Activated naive CD4-positive, alpha-beta T cell treated with anti-CD3 and anti-CD28 coated beads, Interleukin-2, amount 50 U/mL, for 24 hours (primary cell): ENCODE data around the gene UBE2U.
"Not testable (repeated sequence)": the region's sequence is repeated elsewhere in the genome, so short reads cannot be mapped to it uniquely, and the experiment has no call there.

Experiments
- H3K27ac Mint-ChIP-seq: one replicate; pipeline ENCODE4 v1.8.0; 2021; ENCODE audit warnings: mild to moderate bottlenecking, mixed read lengths
- H3K27me3 Mint-ChIP-seq: one replicate; pipeline ENCODE4 v1.8.0; 2021; ENCODE audit warnings: mixed read lengths
- H3K36me3 Mint-ChIP-seq: one replicate; pipeline ENCODE4 v1.8.0; 2021; ENCODE audit warnings: mixed read lengths
- H3K4me1 Mint-ChIP-seq: one replicate; pipeline ENCODE4 v1.8.0; 2021; ENCODE audit warnings: mixed read lengths
- H3K4me3 Mint-ChIP-seq: one replicate; pipeline ENCODE4 v1.8.0; 2021; ENCODE audit warnings: mild to moderate bottlenecking, mixed read lengths
- H3K9me3 Mint-ChIP-seq: one replicate; pipeline ENCODE4 v1.8.0; 2021; ENCODE audit warnings: mixed read lengths

Gene UBE2U

DNA sequence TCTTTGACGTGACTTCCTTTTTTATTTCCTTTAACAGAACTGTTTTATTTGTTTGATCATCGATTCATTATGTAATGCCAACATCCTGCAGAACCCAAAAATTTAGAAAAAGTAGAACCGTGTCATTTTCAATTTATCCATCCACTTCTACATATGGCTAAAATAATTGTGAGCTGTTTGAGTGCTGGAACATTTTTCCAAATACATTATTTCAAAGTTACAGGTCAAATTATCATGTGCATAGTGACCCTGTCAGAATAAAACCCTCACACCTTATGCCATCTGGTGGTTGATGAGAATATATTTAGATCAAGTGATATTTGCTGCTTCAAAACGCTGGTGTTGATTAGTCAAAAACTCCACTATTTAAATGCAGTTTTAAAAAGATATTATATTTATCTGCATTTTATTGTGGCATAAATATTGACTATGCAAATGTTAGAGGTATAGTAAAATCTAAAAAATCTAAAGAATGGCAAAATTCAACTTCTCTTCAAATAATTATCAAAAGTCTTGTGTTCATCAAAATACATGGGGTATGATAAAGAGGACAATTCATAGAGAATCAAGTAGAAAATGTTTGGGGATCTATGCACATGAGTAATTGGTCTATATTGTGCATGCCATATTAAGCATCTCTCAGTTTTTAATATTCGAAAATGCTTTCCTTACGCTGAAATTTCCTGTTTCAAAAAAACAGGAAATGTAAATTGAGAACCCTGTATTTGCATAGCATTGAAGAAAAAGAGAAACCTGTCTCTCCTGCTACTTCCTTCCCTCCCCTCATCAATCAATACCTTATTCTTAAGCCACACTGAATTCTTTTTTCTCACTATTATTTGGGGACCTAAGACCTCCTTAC, 39.7 kb downstream of the UBE2U start:
- H3K4me1 Mint-ChIP-seq = peaks cover 32% of the 10 kb centered on the region
- H3K9me3 Mint-ChIP-seq = no peaks in the 10 kb centered on the region
- H3K27ac Mint-ChIP-seq = no peak overlapping the region
- no peaks in the 10 kb centered on the region for H3K36me3 Mint-ChIP-seq
- peak overlapping the region; percentile 47 for H3K4me3 Mint-ChIP-seq
- peaks cover 8% of the 10 kb centered on the region for H3K27me3 Mint-ChIP-seq

- Mint-ChIP-seq H3K27ac (no peak overlapping the region), H3K27me3 (peaks cover 11% of the 10 kb centered on the region), H3K4me3 (peak overlapping the region; percentile 47)
Observed at GRCh38 chr1:64243757-64244080, 40.3 kb downstream of the UBE2U start.

GRCh38 chr1:64245495-64245894, 42.1 kb downstream of the UBE2U start:
- peaks cover 32% of the 10 kb centered on the region for H3K4me1 Mint-ChIP-seq
- H3K4me3 Mint-ChIP-seq = peak overlapping the region; percentile 51
- no peaks in the 10 kb centered on the region for H3K36me3 Mint-ChIP-seq
- H3K9me3 Mint-ChIP-seq = no peaks in the 10 kb centered on the region
- H3K27me3 Mint-ChIP-seq = peaks cover 14% of the 10 kb centered on the region
- peak overlapping the region; percentile 42 for H3K27ac Mint-ChIP-seq

More at GRCh38 chr1:64243757-64244080, 40.3 kb downstream of the UBE2U start:
- H3K36me3 Mint-ChIP-seq = no peaks in the 10 kb centered on the region
- H3K9me3 Mint-ChIP-seq = no peaks in the 10 kb centered on the region
- H3K4me1 Mint-ChIP-seq = peaks cover 32% of the 10 kb centered on the region

DNA sequence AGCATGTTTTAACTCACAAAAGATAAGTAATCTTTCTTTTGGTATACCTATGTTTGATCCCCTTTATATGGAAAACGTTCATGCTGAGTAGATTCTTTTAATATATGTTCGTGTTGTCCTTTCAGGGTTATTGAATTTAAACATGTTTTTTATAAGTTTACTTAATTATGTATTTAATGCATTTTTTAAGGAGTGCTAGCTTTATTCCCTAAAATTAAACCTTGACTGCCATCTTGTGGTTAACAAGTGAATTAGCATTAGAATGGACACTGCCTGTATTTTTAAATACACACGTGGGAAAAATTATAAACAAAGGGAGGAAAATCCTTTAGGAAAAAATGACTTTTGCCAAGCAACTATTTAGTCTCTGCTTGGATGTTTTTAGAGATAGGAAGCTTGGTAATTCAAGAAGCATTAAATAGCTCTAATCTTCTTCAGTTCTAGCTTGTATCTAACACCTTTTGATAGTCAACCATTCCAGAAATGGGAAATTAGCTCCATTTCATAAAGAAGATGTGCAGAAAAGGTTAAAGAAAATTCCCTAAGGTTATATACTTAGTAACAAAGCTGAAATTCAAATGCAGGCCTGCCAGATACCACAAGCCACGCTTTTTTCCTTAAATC, 43.0 kb downstream of the UBE2U start:
- Mint-ChIP-seq H3K4me1 (peaks cover 32% of the 10 kb centered on the region), H3K36me3 (no peaks in the 10 kb centered on the region), H3K27ac (no peak overlapping the region)

DNA sequence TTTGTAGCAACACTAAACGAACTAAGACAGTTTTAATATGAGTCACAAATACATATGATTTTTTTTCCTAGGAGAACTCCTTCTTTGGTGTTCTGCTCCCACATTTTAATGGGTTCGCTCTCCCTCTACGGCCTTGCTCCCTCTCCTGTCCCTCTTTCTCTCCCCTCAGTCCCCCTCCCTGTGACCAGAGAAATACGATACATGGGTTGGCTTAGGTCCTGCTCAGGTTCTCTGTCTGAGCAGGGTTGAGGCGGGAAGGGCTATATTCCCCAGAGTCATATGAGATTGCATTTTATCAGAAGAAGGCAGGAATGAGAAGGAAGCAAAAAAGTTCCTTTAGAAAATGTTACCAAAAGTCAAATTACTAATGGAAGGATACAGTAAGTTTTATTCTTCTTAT, 44.6 kb downstream of the UBE2U start:
- H3K27ac Mint-ChIP-seq = no peak overlapping the region
- H3K9me3 Mint-ChIP-seq = no peaks in the 10 kb centered on the region
- peaks cover 2% of the 10 kb centered on the region for H3K36me3 Mint-ChIP-seq
- peaks cover 27% of the 10 kb centered on the region for H3K4me1 Mint-ChIP-seq
- H3K27me3 Mint-ChIP-seq = peaks cover 18% of the 10 kb centered on the region
- H3K4me3 Mint-ChIP-seq = no peak overlapping the region

More for the DNA sequence above, 43.0 kb downstream of the UBE2U start:
- Mint-ChIP-seq H3K9me3 (no peaks in the 10 kb centered on the region), H3K27me3 (peaks cover 14% of the 10 kb centered on the region), H3K4me3 (no peak overlapping the region)

DNA sequence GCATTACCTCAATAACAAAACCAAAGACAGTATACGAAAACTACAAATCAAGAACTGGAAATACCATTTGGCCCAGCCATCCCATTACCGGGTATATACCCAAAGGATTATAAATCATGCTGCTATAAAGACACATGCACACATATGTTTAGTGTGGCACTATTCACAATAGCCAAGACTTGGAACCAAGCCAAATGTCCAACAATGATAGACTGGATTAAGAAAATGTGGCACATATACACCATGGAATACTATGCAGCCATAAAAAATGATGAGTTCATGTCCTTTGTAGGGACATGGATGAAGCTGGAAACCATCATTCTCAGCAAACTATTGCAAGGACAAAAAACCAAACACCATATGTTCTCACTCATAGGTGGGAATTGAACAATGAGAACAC, 47.0 kb downstream of the UBE2U start:
- Mint-ChIP-seq H3K9me3 (peaks cover 11% of the 10 kb centered on the region), H3K27me3 (peaks cover 32% of the 10 kb centered on the region)
- not testable (repeated sequence) for H3K36me3 Mint-ChIP-seq, H3K4me1 Mint-ChIP-seq, H3K4me3 Mint-ChIP-seq, H3K27ac Mint-ChIP-seq

DNA sequence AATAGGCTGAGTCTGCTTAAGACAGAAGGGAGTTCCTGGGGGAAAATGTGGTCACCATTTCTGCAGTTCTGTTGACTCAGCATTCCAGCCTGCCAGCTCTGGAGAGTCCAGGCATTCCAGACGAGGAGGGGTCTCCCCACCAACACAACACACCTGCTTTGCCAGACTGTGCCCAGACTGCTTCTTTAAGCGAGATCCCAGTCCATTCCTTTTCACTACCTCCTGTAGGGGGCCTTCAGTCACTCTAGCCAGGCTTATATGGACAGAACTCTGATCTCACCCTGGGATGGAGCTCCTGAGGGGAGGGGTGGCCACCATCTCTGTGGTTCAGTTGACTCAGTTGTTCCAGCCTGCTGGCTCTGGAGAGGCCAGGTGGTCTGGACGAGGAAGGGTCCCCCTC, 48.5 kb downstream of the UBE2U start:
- H3K4me1 Mint-ChIP-seq = no peaks in the 10 kb centered on the region
- peaks cover 4% of the 10 kb centered on the region for H3K36me3 Mint-ChIP-seq
- peaks cover 32% of the 10 kb centered on the region for H3K27me3 Mint-ChIP-seq

GRCh38 chr1:64257233-64257632, 53.8 kb downstream of the UBE2U start:
- peaks cover 19% of the 10 kb centered on the region for H3K27me3 Mint-ChIP-seq
- not testable (repeated sequence) for H3K4me1 Mint-ChIP-seq, H3K36me3 Mint-ChIP-seq, H3K27ac Mint-ChIP-seq, H3K4me3 Mint-ChIP-seq
- H3K9me3 Mint-ChIP-seq = peaks cover 11% of the 10 kb centered on the region

More for the DNA sequence above, 48.5 kb downstream of the UBE2U start:
- Mint-ChIP-seq H3K4me3 (no peak overlapping the region), H3K9me3 (peaks cover 11% of the 10 kb centered on the region), H3K27ac (no peak overlapping the region)

- not testable (repeated sequence) for H3K36me3 Mint-ChIP-seq, H3K4me3 Mint-ChIP-seq, H3K4me1 Mint-ChIP-seq, H3K27ac Mint-ChIP-seq
- peaks cover 16% of the 10 kb centered on the region for H3K27me3 Mint-ChIP-seq
- peaks cover 11% of the 10 kb centered on the region for H3K9me3 Mint-ChIP-seq
Observed at GRCh38 chr1:64258444-64258843, 55.0 kb downstream of the UBE2U start.

DNA sequence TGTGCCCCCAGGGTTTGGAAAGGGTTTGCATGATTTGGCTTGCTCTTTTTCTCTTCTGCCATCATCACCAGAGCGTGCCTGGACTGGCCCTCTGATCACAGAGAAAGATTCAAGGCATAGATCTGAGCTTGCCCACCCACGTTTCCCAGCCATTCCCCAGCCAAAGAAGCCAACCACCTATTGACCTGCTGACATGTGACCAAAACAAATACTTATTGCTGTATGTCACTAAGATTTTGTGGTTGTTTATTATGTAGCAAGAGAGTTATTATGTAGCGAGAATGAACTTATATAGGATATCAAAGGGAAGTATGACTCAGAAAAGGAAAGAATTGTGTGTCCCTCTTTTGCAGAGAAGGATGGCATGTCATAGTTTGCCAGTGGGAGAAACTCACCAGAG, 59.9 kb downstream of the UBE2U start:
- H3K4me1 Mint-ChIP-seq = no peaks in the 10 kb centered on the region
- peaks cover 9% of the 10 kb centered on the region for H3K27me3 Mint-ChIP-seq
- no peak overlapping the region for H3K27ac Mint-ChIP-seq
- no peak overlapping the region for H3K4me3 Mint-ChIP-seq
- H3K9me3 Mint-ChIP-seq = no peaks in the 10 kb centered on the region
- H3K36me3 Mint-ChIP-seq = no peaks in the 10 kb centered on the region

DNA sequence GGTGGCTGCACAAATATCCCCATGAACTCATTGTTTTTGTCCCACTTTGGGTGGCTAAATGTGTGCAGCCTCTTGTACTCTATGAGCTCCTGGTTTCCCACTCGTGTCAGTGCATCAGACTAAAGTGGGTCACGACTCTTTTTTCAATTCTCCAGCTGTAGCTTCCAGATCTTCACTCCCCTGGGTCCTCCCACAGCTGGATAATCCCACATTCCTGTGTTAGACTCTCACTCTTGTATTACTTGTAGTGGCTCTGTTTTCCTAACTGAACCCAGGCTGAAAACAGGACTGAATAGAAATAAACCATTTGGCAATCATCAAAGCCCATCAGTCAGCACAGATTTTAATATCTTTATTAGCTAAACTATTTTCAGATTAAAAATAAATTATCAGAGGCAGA, 60.4 kb downstream of the UBE2U start:
- no peak overlapping the region for H3K4me3 Mint-ChIP-seq
- no peaks in the 10 kb centered on the region for H3K9me3 Mint-ChIP-seq
- H3K27ac Mint-ChIP-seq = no peak overlapping the region
- H3K4me1 Mint-ChIP-seq = no peaks in the 10 kb centered on the region
- peaks cover 9% of the 10 kb centered on the region for H3K27me3 Mint-ChIP-seq
- no peaks in the 10 kb centered on the region for H3K36me3 Mint-ChIP-seq

- Mint-ChIP-seq H3K36me3 (no peaks in the 10 kb centered on the region), H3K27ac (no peak overlapping the region), H3K4me1 (no peaks in the 10 kb centered on the region), H3K9me3 (no peaks in the 10 kb centered on the region), H3K27me3 (peaks cover 8% of the 10 kb centered on the region), H3K4me3 (no peak overlapping the region)
Observed at GRCh38 chr1:64265141-64265540, 61.7 kb downstream of the UBE2U start.

- Mint-ChIP-seq H3K27me3 (peaks cover 8% of the 10 kb centered on the region), H3K27ac (no peak overlapping the region), H3K36me3 (no peaks in the 10 kb centered on the region), H3K4me1 (no peaks in the 10 kb centered on the region), H3K9me3 (no peaks in the 10 kb centered on the region), H3K4me3 (no peak overlapping the region)
Observed at GRCh38 chr1:64266991-64267390, 63.6 kb downstream of the UBE2U start.

- H3K4me3 Mint-ChIP-seq = no peak overlapping the region
- no peaks in the 10 kb centered on the region for H3K4me1 Mint-ChIP-seq
- peaks cover 10% of the 10 kb centered on the region for H3K27me3 Mint-ChIP-seq
- no peak overlapping the region for H3K27ac Mint-ChIP-seq
- H3K36me3 Mint-ChIP-seq = no peaks in the 10 kb centered on the region
- no peaks in the 10 kb centered on the region for H3K9me3 Mint-ChIP-seq
Observed at GRCh38 chr1:64268653-64269557, 65.5 kb downstream of the UBE2U start.

DNA sequence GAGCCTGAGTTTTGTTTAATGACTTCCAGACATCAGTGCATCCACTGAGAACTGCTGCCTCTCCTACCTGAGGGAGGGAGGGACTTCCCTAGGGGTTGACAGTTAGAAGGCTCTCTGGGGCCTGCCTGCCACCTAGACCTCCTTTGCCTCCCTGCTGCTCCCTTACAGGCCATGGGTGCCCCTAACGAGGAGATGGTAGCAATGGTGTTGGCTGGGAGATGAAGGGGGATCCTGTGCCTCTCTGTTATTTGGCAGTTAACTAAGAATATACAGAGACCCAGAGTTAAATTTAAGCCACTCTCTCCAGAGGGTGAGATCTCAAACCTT, 66.1 kb downstream of the UBE2U start:
- Mint-ChIP-seq H3K27me3 (peaks cover 9% of the 10 kb centered on the region), H3K36me3 (no peaks in the 10 kb centered on the region), H3K4me1 (no peaks in the 10 kb centered on the region), H3K9me3 (no peaks in the 10 kb centered on the region), H3K27ac (no peak overlapping the region), H3K4me3 (no peak overlapping the region)

DNA sequence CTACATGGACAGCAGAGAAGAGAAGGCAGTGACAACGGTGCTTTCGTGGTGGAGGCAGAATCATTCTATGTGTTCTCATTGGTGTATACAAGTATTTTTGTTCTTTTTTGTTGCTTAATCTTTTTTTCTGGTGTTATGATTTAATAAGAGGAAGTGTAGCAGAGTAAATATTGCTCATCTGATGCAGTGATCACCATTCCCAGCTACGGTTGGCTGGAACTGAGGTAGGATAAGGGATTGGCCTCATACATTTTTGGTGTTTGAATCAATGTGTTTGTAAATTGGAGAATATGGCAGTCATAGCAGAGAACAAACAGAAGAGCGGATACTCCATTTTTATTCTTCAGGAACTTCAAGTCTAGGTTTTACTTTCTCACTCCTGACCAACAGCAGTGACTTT, 76.6 kb downstream of the UBE2U start:
- no peaks in the 10 kb centered on the region for H3K4me1 Mint-ChIP-seq
- H3K27me3 Mint-ChIP-seq = peaks cover 2% of the 10 kb centered on the region
- H3K4me3 Mint-ChIP-seq = no peak overlapping the region
- no peaks in the 10 kb centered on the region for H3K36me3 Mint-ChIP-seq
- no peaks in the 10 kb centered on the region for H3K9me3 Mint-ChIP-seq
- no peak overlapping the region for H3K27ac Mint-ChIP-seq
